ENCODE measurements around the gene CDH4.

GRCh38 chr20:61724376-61724775 is 472.3 kb downstream of the CDH4 start:
- TF ChIP-seq, protein P1, sequence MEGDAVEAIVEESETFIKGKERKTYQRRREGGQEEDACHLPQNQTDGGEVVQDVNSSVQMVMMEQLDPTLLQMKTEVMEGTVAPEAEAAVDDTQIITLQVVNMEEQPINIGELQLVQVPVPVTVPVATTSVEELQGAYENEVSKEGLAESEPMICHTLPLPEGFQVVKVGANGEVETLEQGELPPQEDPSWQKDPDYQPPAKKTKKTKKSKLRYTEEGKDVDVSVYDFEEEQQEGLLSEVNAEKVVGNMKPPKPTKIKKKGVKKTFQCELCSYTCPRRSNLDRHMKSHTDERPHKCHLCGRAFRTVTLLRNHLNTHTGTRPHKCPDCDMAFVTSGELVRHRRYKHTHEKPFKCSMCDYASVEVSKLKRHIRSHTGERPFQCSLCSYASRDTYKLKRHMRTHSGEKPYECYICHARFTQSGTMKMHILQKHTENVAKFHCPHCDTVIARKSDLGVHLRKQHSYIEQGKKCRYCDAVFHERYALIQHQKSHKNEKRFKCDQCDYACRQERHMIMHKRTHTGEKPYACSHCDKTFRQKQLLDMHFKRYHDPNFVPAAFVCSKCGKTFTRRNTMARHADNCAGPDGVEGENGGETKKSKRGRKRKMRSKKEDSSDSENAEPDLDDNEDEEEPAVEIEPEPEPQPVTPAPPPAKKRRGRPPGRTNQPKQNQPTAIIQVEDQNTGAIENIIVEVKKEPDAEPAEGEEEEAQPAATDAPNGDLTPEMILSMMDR (conservative IDR thresholded peaks at IDR 0.05; ENCODE audit: low read depth, low read length), result no peak
- TF ChIP-seq BHLHE40 (IDR thresholded peaks at IDR 0.05; ENCODE audit: low read depth, low read length) (no peak), POLR2A (IDR thresholded peaks at IDR 0.05; ENCODE audit: low read depth, low read length) (no peak), RFX5 (IDR thresholded peaks at IDR 0.05; ENCODE audit: low read depth, low read length) (no peak), CEBPB (IDR thresholded peaks at IDR 0.05; ENCODE audit: low read depth, low read length) (no peak)

Data from IMR-90 (cell line).